K562 (cell line): ENCODE measurements around the gene INTS6L.

Experiments
- BACH1 ChIP-seq: fragments of 200-800 bp; sonication (Bioruptor generic); IDR thresholded peaks from 2 replicates; pipeline ENCODE4 v1.6.1; 2016; ENCODE audit warnings: missing genetic modification characterization, missing compliant biosample characterization
- EP300 ChIP-seq: IDR thresholded peaks from 2 replicates; pipeline ENCODE4 v1.6.1; 2012; ENCODE audit warnings: low read length, improper control_type of control experiment
- MAZ ChIP-seq, 2 experiments: fragments of 450-650 bp in 1 of 2; sonication (generic) in 1 of 2; formaldehyde crosslinking; IDR thresholded peaks in 1 of 2; conservative IDR thresholded peaks in 1 of 2; 2 replicates each; pipeline versions ENCODE4 v1.4.0 to v1.5.0; 2020; ENCODE audit warnings: mild to moderate bottlenecking in 1 of 2, missing genetic modification reagents in 1 of 2
- POLR2A ChIP-seq: fragments of 450-650 bp; conservative IDR thresholded peaks from 2 replicates; pipeline ENCODE4 v1.6.1; 2016
- TAF15 ChIP-seq: fragments of 200-400 bp; formaldehyde crosslinking; IDR thresholded peaks from 2 replicates; pipeline ENCODE4 v1.6.1; 2017; ENCODE audit warnings: mild to moderate bottlenecking, low read depth, low read length, moderate library complexity
- TCF7L2 ChIP-seq: fragments of 150-350 bp; IDR thresholded peaks from 2 replicates; pipeline ENCODE4 v1.6.1; 2016; ENCODE audit warnings: low read depth, mild to moderate bottlenecking, low read length, moderate library complexity
- TRIM28 ChIP-seq: fragments of 450-650 bp; IDR thresholded peaks from 2 replicates; pipeline ENCODE4 v1.6.1; 2017
- TF ChIP-seq, protein P1 (sequence below): IDR thresholded peaks from 2 replicates; pipeline ENCODE4 v1.6.1; 2014; ENCODE audit warnings: antibody characterized with exemption

DNA sequence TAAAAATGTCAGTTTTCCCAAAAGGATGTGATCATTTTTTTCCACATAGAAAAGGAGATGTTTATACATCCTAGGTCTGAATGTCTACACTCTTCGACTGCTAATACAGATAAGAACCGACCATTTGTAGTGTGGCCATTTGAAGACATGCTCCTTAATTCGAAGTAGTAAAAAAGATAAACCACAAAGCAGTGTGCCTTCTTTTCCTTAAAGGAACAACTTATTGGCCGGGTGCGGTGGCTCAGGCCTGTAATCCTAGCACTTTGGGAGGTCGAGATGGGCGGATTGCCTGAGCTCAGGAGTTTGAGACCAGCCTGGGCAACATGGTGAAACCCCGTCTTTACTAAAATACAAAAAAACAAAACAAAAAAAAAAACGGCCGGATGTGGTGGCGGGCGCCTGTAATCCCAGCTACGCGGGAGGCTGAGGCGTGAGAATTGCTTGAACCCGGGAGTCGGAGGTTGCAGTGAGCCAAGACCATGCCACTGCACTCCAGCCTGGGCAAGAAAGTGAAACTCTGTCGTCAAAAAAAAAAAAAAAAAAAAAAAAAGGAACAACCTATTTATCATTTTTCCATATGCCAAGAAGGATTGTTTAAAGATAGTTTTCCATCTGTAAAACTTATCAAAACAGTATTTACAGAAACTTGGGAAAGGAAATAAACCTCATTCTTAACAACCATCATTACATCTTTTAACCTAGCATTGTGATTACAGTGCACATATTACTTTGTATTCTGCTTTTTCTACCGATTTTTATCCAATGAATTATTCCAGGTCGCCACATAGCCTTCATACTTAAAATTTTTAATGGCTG is 2.6 kb downstream of the INTS6L start:
- TF ChIP-seq TCF7L2 (no peak), TRIM28 (no peak), TAF15 (no peak), BACH1 (no peak), MAZ (CRISPR knock-in tag; conservative IDR thresholded peaks at IDR 0.05 in 1 of 2, IDR thresholded peaks at IDR 0.05 in 1 of 2) (no peak), EP300 (no peak), POLR2A (no peak)
- TF ChIP-seq, protein P1, sequence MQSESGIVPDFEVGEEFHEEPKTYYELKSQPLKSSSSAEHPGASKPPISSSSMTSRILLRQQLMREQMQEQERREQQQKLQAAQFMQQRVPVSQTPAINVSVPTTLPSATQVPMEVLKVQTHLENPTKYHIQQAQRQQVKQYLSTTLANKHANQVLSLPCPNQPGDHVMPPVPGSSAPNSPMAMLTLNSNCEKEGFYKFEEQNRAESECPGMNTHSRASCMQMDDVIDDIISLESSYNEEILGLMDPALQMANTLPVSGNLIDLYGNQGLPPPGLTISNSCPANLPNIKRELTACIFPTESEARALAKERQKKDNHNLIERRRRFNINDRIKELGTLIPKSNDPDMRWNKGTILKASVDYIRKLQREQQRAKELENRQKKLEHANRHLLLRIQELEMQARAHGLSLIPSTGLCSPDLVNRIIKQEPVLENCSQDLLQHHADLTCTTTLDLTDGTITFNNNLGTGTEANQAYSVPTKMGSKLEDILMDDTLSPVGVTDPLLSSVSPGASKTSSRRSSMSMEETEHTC: no peak
